Measurements from ENCODE around the gene KCNQ4.
A peak's percentile ranks its signal among the peaks of the same experiment; 100 is the strongest.

The KCNQ4 gene

DNA sequence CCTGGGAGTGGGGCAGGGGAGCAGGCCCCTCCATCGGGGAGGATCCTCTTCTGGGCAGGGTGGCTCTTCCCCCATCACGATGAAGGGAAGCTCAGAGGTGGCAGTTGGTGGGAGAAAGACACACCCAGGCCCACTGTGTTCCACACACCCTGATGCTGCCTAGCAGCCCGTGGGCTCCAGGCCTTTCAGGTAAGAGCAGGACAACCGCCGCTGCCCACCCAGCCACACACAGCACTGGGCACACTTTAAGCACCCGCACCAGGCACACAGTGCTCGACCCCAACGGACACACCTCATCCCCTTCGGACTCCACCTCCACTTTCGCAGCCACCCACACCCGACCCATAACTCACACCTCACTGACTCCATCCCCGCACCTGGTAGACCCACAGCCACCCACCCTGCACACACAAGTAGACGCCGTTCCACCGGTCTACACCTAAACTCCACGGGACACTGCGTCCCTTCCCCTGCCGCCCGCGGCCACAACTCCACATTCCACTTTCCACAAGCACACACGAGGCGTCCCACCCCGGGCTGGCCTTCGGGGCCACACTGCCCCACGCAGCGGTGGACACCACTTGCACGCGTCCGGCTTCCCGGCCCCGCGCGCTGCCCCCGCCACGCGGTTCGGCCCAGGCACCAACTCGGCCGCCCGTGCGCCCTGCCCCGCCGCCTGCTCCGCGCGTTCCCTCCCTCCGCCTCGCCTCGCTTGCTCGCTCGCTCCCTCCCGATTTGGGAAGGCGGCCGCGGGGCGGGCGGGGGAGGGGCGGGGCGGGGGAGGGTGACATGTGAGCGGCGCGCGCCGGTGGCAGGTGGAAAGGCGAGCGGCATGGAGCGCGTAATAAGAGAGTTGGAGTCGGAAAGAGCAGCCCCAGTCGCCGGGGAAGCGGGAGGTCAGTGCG, at the start of gene KCNQ4:
TSS of gene KCNQ4 (plus strand) at position 787 of the 905 bp plus-strand sequence. CDS start 307 bp downstream, outside the sequence.
- in situ Hi-C loops (cut with MboI; ENCODE audit: low sequenced_read_pairs, unreplicated experiment): no loop called here
- peak; percentile 50 for DNase-seq (ENCODE audit: low spot score)
- TF ChIP-seq, protein P1, sequence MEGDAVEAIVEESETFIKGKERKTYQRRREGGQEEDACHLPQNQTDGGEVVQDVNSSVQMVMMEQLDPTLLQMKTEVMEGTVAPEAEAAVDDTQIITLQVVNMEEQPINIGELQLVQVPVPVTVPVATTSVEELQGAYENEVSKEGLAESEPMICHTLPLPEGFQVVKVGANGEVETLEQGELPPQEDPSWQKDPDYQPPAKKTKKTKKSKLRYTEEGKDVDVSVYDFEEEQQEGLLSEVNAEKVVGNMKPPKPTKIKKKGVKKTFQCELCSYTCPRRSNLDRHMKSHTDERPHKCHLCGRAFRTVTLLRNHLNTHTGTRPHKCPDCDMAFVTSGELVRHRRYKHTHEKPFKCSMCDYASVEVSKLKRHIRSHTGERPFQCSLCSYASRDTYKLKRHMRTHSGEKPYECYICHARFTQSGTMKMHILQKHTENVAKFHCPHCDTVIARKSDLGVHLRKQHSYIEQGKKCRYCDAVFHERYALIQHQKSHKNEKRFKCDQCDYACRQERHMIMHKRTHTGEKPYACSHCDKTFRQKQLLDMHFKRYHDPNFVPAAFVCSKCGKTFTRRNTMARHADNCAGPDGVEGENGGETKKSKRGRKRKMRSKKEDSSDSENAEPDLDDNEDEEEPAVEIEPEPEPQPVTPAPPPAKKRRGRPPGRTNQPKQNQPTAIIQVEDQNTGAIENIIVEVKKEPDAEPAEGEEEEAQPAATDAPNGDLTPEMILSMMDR (IDR thresholded peaks at IDR 0.05; ENCODE audit: borderline replicate concordance, control extremely low read depth, extremely low read depth, insufficient read depth, missing control alignments): no peak

DNA sequence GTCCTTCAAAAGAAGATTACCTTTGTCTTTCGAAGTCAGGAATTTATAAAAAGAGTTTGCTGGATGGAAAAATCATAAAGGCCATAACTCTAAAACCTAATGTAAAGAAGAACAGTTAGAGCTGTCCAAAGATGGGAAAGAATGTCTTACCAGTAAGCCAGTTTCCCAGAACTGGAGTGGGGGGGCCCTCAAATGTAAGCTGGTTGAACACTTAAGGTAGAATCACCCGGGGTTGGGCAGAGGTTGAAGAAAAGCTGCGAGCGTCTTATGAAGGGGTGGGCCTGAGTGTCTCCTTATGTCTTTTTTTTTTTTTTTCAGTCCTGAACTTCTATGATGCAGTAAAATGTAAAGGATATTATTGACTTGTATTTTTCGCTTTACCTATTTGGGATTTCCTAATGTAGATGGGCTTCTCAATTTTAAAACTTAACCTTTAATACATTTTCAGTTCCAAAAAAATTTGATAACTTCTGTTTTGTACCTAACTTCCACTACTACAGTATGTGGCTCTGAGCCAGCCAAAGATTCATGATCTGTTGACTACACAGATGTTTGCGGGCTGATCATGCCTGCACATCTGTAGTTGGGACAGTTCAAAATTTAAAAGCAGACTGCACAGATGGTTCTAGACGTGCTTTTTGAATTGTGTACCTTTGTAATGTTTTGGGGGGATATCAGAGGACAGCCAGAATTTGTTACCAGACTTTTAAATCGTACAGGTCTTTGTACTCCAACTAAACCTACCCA, 48.5 kb upstream of the KCNQ4 start:
- DNase-seq (ENCODE audit: low spot score): no peak
- in situ Hi-C loops (cut with MboI; ENCODE audit: low sequenced_read_pairs, unreplicated experiment): no loop called here
- TF ChIP-seq, protein P1 (IDR thresholded peaks at IDR 0.05; ENCODE audit: borderline replicate concordance, control extremely low read depth, extremely low read depth, insufficient read depth, missing control alignments): no peak

DNA sequence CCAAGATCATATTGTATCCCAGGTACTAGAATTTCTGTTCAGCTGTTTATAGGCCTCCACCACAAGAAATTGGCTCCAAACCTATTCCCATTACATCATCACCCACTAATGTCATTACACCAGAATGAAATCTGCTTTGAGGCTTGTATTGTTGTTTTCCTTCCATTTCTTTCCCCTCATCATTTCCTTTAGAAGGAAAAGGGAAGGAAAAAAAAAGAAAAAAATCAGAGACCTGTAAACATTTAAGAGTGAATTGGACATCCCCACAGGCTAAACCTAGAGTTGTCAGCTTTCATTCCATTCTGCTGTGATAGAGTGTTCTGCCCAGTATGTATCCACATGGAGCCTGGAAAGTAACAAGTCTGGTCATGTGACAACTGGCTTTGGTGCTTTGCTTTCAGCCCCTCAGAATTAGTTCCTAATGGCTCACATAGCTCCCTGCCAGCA, 47.5 kb upstream of the KCNQ4 start:
- DNase-seq (ENCODE audit: low spot score): no peak

DNA sequence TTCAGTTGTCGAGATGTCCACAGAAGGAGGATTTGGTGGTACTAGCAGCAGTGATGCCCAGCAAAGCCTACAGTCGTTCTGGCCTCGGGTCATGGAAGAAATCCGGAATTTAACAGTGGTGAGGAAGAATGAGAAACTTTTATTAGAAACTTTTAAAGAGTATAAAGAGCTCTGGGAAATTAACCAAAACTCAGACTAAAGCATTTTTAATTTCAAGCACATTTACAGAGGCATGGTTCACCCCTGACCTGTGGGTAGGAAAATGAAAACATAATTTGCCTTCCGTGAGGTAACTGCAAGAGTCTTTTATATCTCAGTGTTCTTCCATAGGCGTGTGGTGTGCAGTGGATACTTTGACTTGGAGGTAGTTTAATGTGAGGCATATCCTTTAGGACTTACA, 44.8 kb upstream of the KCNQ4 start:
- in situ Hi-C loops (cut with MboI; ENCODE audit: low sequenced_read_pairs, unreplicated experiment): no loop called here
- DNase-seq (ENCODE audit: low spot score): no peak
- TF ChIP-seq, protein P1 (IDR thresholded peaks at IDR 0.05; ENCODE audit: borderline replicate concordance, control extremely low read depth, extremely low read depth, insufficient read depth, missing control alignments): no peak

More for the DNA sequence above, 47.5 kb upstream of the KCNQ4 start:
- TF ChIP-seq, protein P1 (IDR thresholded peaks at IDR 0.05; ENCODE audit: borderline replicate concordance, control extremely low read depth, extremely low read depth, insufficient read depth, missing control alignments): no peak
- in situ Hi-C loops (cut with MboI; ENCODE audit: low sequenced_read_pairs, unreplicated experiment): no loop called here

DNA sequence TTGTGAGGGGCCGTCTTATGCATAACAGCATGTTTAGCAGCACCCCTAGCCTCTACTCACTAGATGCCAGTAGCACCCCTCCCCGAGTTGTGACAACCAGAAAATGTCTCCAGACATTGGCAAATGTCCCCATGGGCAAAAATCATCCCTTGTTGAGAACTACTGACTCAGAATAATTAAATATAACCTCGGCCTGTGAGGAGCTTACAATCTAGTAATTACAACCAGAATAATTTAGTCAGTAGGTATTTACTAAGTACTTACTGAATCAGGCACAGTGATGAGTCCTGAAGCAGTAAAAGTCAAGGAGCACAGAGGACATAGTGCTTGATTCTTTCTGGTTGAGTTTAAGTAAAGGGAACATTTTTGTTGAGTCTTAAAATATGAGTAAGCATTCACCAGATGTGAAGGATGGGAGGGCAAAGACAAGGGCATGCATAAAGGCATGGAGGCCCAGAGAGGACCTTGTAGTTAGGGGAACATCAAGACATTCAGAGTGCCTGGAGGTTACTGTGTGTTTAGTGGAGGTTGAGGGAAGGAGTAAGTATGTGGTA, 44.1 kb upstream of the KCNQ4 start:
- DNase-seq (ENCODE audit: low spot score): no peak
- in situ Hi-C loops (cut with MboI; ENCODE audit: low sequenced_read_pairs, unreplicated experiment): no loop called here
- TF ChIP-seq, protein P1 (IDR thresholded peaks at IDR 0.05; ENCODE audit: borderline replicate concordance, control extremely low read depth, extremely low read depth, insufficient read depth, missing control alignments): no peak

Measured in GM13976 (cell line).